Karpas-422 (cell line): Measurements from ENCODE around the gene KMT5B. TPM values are rescaled to one million over a fixed set of nuclear protein-coding genes. Genes with fewer than 3 reads are reported as not detected.

Experiments
- DNase-seq: peaks from one replicate; pipeline ENCODE4 v3.0.0-alpha.2; 2015
- H2AFZ ChIP-seq: fragments of 200-600 bp; sonication (generic); 2 replicates; pipeline ENCODE4 v1.6.1; 2014; ENCODE audit warnings: antibody characterized with exemption, low read length, mixed read lengths
- H3K27ac ChIP-seq: fragments of 200-600 bp; sonication (generic); 2 replicates; pipeline ENCODE4 v1.5.1; 2014; ENCODE audit warnings: mild to moderate bottlenecking, low read length, moderate library complexity
- H3K27me3 ChIP-seq: fragments of 200-600 bp; sonication (generic); 2 replicates; pipeline ENCODE4 v1.6.1; 2014; ENCODE audit warnings: low read length, mixed read lengths
- H3K36me3 ChIP-seq: fragments of 200-600 bp; sonication (generic); 2 replicates; pipeline ENCODE4 v1.6.1; 2014; ENCODE audit warnings: low read length, mixed read lengths; ENCODE audit not compliant: insufficient read depth
- H3K4me1 ChIP-seq: fragments of 200-600 bp; sonication (generic); 2 replicates; pipeline ENCODE4 v1.6.1; 2014; ENCODE audit warnings: mild to moderate bottlenecking, low read length, mixed read lengths
- H3K4me2 ChIP-seq: fragments of 200-600 bp; sonication (generic); 2 replicates; pipeline ENCODE4 v1.6.1; 2014; ENCODE audit warnings: low read length, low read depth, mild to moderate bottlenecking; ENCODE audit not compliant: poor library complexity, severe bottlenecking
- H3K4me3 ChIP-seq: fragments of 200-600 bp; sonication (generic); 2 replicates; pipeline ENCODE4 v1.5.1; 2014; ENCODE audit warnings: mild to moderate bottlenecking, antibody characterized with exemption, low read length, mixed read lengths
- H3K79me2 ChIP-seq: fragments of 200-600 bp; sonication (generic); 2 replicates; pipeline ENCODE4 v1.6.1; 2014; ENCODE audit warnings: mild to moderate bottlenecking, low read length, mixed read lengths
- H3K9ac ChIP-seq: fragments of 200-600 bp; sonication (generic); 2 replicates; pipeline ENCODE4 v1.6.0; 2014; ENCODE audit warnings: low read length
- H3K9me2 ChIP-seq: fragments of 200-600 bp; sonication (generic), shearing (Covaris generic); replicated peaks from 2 replicates; pipeline ENCODE4 v1.6.0; 2014; ENCODE audit warnings: mild to moderate bottlenecking, low read length, moderate library complexity; ENCODE audit not compliant: insufficient read depth
- H3K9me3 ChIP-seq: fragments of 300-700, 200-600 bp; sonication (generic); 2 replicates; pipeline ENCODE4 v1.6.1; 2014; ENCODE audit warnings: low read length, mixed read lengths
- H4K20me1 ChIP-seq: fragments of 200-600 bp; sonication (generic); 2 replicates; pipeline ENCODE4 v1.6.1; 2014; ENCODE audit warnings: mild to moderate bottlenecking, antibody characterized with exemption, low read length, low read depth; ENCODE audit not compliant: insufficient read depth
- total RNA-seq: library from RNA; depleted of rRNA; stranded (reverse); fragments of >200 nt; shearing (Covaris generic); gene quantifications from 2 replicates; pipeline ENCODE4 v1.2.3, GENCODE V29; 2014; ENCODE audit warnings: low replicate concordance

KMT5B gene
- total RNA-seq, 1 experiment from 2014 or later: 21.2 TPM

DNA sequence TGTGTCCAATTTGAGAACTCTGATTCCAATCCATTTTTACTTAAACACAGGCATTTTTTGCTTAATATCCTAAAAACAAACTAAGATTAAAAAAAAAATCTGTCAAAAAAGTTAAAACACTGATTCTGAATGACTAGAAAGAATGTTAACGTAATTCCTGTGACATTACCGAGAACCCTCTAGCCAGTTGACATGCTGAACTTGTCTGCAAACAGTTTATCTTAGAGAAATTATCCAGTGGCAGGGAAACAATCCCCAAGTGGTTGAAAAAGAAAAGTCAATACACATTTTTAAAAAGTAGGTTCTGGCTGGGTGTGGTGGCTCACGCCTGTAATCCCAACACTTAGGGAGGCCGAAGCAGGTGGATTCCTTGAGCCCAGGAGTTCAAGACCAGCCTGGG lies 11.6 kb downstream of the KMT5B start:
- Histone ChIP-seq H2AFZ (no peak overlapping the region), H3K4me3 (no peak overlapping the region), H4K20me1 (peaks cover 25% of the 10 kb centered on the region; the same call in 1 of the 2 replicates), H3K4me1 (peaks cover 19% of the 10 kb centered on the region), H3K9me3 (no peaks in the 10 kb centered on the region), H3K27me3 (no peaks in the 10 kb centered on the region), H3K4me2 (no peak overlapping the region), H3K79me2 (peaks cover 98% of the 10 kb centered on the region), H3K36me3 (no peaks in the 10 kb centered on the region), H3K9me2 (no peaks in the 10 kb centered on the region), H3K9ac (no peak overlapping the region), H3K27ac (no peak overlapping the region)
- DNase-seq: no peak

DNA sequence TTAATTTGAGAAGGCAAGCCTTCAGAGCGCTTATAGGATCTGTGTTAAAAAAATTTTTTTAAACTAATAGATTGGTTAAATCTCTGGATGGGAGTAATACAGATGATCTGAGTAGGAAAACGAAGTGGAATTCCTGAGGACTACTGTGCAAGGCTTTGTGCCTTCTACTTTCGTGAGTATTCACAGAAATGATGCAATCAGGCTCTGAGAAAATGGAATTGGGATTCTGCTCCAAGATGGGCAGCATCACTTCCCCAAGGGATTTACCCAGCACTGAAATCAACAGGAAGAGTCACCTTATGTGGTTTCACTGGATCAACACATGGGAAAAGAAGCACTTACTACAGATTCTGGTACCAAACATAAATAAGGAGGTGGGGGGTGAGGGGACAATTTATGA lies 12.5 kb downstream of the KMT5B start:
- H3K4me3 ChIP-seq: no peak overlapping the region
- no peak overlapping the region for H3K27ac ChIP-seq
- H3K4me1 ChIP-seq: peaks cover 22% of the 10 kb centered on the region
- DNase-seq: no peak
- no peaks in the 10 kb centered on the region for H3K36me3 ChIP-seq
- no peak overlapping the region for H2AFZ ChIP-seq
- H3K79me2 ChIP-seq: peaks cover 98% of the 10 kb centered on the region
- H3K9me2 ChIP-seq: no peaks in the 10 kb centered on the region
- H3K9ac ChIP-seq: no peak overlapping the region
- H3K4me2 ChIP-seq: no peak overlapping the region
- no peaks in the 10 kb centered on the region for H3K27me3 ChIP-seq
- peaks cover 21% of the 10 kb centered on the region; the same call in 1 of the 2 replicates for H4K20me1 ChIP-seq
- no peaks in the 10 kb centered on the region for H3K9me3 ChIP-seq

DNA sequence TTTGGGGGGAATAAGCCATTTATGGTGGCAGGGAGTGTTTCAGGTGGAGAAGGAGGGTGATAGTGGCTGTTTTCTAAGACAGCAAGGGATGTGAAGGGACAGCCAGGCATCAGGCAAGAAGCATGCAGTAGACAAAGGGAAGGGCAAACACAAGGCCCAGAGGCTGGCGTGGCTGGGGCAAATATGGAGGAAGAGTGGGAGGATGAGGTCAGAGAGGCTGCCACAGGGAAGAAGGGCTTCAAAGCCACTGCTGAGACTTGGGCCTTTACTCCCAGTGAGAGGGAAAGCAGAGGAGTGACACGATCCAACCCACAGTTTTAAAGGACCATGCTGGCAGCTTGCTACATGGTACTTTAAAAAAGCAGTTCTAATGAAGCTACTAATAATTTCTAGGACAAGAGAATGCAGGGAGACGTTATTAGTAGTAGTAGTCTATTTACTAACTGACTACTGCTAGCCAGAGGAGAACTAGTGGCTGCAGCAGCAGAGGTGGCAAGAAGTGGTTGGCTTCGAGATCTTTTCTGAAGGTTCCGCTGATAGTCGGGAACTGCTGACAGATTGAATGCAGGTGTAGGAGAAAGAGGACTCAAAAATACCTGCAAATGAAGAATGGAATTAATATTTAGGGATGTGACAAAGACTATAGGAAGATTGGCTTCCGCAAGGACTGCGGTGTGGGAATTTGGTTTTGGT lies 13.7 kb downstream of the KMT5B start:
- no peak for DNase-seq
- H3K27me3 ChIP-seq: no peaks in the 10 kb centered on the region
- no peaks in the 10 kb centered on the region for H3K36me3 ChIP-seq
- H3K9me3 ChIP-seq: no peaks in the 10 kb centered on the region
- no peak overlapping the region for H2AFZ ChIP-seq
- no peak overlapping the region for H3K27ac ChIP-seq
- no peak overlapping the region for H3K4me2 ChIP-seq
- H3K4me3 ChIP-seq: no peak overlapping the region
- no peaks in the 10 kb centered on the region for H3K9me2 ChIP-seq
- peaks cover 34% of the 10 kb centered on the region for H3K4me1 ChIP-seq
- peaks cover 98% of the 10 kb centered on the region for H3K79me2 ChIP-seq
- peaks cover 20% of the 10 kb centered on the region; the same call in 1 of the 2 replicates for H4K20me1 ChIP-seq
- no peak overlapping the region for H3K9ac ChIP-seq

DNA sequence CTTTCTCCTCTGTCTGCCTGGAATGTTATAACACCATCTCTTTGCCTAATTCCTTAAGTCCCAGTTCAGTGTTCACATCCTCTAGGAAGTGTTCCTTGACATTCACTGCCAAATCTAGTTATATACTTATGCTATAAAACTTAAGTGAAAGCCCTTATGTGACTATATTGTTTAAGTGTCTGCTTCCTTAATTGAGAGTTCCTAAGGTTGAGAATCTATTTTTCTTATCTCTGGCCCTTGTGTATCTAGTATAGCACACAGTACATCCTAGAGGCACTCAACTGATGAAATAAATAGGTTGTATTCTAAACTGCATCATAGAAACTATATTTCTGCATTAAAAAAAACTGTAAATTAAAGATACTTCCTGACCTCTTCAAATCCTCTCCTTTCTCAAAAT lies 16.9 kb downstream of the KMT5B start:
- Histone ChIP-seq H3K4me3 (no peak overlapping the region), H3K9me2 (no peaks in the 10 kb centered on the region), H3K79me2 (peaks cover 100% of the 10 kb centered on the region), H2AFZ (no peak overlapping the region), H3K9ac (peak overlapping the region; percentile 10; the same call in 1 of the 2 replicates), H3K27ac (peak overlapping the region; percentile 75), H3K4me2 (no peak overlapping the region), H3K4me1 (peaks cover 58% of the 10 kb centered on the region), H3K27me3 (no peaks in the 10 kb centered on the region), H3K9me3 (no peaks in the 10 kb centered on the region), H4K20me1 (peaks cover 8% of the 10 kb centered on the region; the same call in 1 of the 2 replicates), H3K36me3 (no peaks in the 10 kb centered on the region)
- DNase-seq: no peak

DNA sequence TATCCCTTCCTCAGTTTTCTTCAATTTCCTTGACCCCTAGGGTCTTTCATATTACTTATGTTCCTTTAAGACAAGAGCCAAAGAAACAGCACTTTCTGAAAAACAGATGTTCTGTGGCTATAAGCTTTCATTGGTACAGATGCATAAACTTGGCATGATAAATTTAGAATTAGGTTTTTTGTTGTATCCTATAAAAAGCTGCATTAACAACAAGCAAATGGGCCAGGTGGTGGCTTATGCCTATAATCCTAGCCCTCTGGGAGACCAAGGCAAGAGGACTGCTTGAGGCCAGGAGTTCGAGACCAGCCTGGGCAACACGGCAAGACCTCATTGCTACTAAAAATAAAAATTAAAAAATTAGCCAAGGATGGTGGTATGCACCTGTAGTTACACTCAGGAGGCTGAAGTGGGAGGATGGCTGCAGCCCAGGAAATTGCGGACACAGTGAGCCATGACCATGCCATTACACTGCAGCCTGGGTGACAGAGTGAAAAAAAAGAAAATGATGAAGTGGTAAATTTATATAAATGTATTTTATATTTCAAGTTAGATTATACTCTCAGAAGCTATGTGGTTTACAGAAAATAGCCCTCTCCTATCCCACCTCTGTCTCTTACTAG lies 18.3 kb downstream of the KMT5B start:
- peak; percentile 52 for DNase-seq
- Histone ChIP-seq H3K27me3 (no peaks in the 10 kb centered on the region), H3K9me3 (no peaks in the 10 kb centered on the region), H3K4me3 (no peak overlapping the region), H3K4me1 (peaks cover 58% of the 10 kb centered on the region), H3K27ac (peak overlapping the region; percentile 75), H3K4me2 (peak overlapping the region; percentile 14), H3K9ac (no peak overlapping the region), H3K36me3 (no peaks in the 10 kb centered on the region), H3K79me2 (peaks cover 99% of the 10 kb centered on the region), H4K20me1 (0 out of 2 replicates have a peak, but pooled peaks cover 8% of the 10 kb centered on the region), H2AFZ (no peak overlapping the region), H3K9me2 (no peaks in the 10 kb centered on the region)

DNA sequence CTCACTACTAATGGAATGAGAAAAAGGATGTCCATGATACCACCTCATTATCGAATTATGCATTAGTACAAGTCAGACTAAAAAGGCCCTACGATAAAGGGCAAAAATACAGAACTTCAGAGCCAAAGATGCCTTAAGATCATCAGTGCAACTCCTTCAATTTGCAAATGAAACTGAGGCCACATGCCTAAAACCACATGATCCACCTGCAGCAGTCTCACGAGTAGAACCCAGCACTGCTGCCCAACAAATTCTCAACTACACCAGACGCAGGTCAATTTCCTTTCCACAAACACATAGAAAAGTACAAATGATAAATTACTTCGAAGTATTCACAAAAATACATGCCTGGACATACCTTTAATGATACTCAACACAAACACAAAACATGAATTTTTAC lies 20.1 kb downstream of the KMT5B start:
- Histone ChIP-seq H4K20me1 (no peaks in the 10 kb centered on the region), H3K27me3 (no peaks in the 10 kb centered on the region), H3K4me2 (peak overlapping the region; percentile 48), H3K9ac (peak overlapping the region; percentile 37), H3K9me3 (no peaks in the 10 kb centered on the region), H3K9me2 (no peaks in the 10 kb centered on the region), H3K79me2 (peaks cover 95% of the 10 kb centered on the region), H2AFZ (no peak overlapping the region), H3K27ac (peak overlapping the region; percentile 75), H3K4me3 (no peak overlapping the region), H3K4me1 (peaks cover 47% of the 10 kb centered on the region), H3K36me3 (peaks cover 9% of the 10 kb centered on the region; the same call in 1 of the 2 replicates)
- peak; percentile 53 for DNase-seq

DNA sequence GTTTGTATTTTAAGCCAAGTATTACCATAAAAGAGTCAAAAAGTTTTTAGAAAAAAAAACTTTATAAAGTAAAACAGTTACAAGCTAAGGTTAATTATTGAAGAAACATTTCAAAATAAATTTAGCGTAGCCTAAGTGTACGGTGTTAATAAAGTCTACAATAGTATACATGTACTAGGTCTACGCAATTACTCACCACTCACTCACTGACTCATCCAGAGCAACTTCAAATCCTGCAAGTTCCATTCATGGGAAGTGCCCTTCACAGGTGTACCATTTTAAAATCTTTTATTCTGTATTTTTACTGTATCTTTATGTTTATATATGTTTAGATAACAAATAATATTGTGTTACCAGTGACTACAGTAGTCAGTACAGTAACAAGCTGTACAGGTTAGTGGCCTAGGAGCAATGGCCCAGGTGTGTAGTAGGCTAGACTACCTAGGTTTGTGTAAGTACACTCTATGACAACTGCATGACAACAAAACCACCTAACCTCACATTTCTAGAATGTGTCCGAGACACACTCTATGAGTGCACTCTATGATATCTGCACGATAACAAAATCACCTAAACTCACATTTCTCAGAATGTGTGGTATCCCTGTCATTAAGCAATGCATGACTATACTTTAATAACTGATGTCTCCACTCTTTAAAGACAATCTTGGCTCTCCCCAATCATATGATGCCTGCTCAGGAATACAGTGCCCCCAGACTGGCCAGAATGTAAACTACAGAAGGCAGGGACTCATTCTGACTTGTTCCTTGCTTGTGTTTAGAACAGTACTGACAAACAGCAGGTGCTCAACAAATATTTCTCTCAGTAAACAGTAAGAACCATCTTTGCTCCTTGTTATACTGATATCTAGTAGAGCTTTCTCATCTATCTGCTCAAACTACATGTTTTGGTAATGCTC lies 21.2 kb downstream of the KMT5B start:
- Histone ChIP-seq H2AFZ (no peak overlapping the region), H3K9me2 (no peaks in the 10 kb centered on the region), H3K9me3 (no peaks in the 10 kb centered on the region), H3K79me2 (peaks cover 93% of the 10 kb centered on the region), H3K9ac (no peak overlapping the region), H3K27ac (peak overlapping the region; percentile 75), H3K36me3 (peaks cover 9% of the 10 kb centered on the region; the same call in 1 of the 2 replicates), H4K20me1 (no peaks in the 10 kb centered on the region), H3K27me3 (no peaks in the 10 kb centered on the region), H3K4me1 (peaks cover 47% of the 10 kb centered on the region), H3K4me2 (no peak overlapping the region), H3K4me3 (no peak overlapping the region)
- no peak for DNase-seq

DNA sequence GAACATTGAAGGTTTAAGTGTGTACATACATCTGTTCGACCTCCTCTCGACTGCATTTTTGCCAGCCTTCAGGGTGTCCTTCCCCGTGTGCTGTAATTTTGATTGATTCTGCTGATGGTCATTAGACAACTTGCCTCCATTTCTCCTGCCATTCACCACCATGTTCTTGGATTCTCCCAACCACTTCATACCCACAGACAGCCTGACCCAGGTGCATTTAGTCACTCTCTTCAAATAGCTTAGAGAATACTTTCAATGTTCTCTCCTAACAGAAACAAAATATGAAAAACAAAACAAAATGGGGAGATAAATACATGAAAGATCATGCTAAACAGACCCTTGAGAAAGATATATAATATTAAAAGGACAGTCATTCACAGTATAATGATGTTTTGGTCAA lies 23.2 kb downstream of the KMT5B start:
- DNase-seq: no peak
- no peak overlapping the region for H2AFZ ChIP-seq
- no peak overlapping the region for H3K9ac ChIP-seq
- H4K20me1 ChIP-seq: no peaks in the 10 kb centered on the region
- H3K4me3 ChIP-seq: no peak overlapping the region
- no peak overlapping the region for H3K4me2 ChIP-seq
- no peaks in the 10 kb centered on the region for H3K27me3 ChIP-seq
- H3K79me2 ChIP-seq: peaks cover 75% of the 10 kb centered on the region
- H3K9me2 ChIP-seq: no peaks in the 10 kb centered on the region
- H3K9me3 ChIP-seq: no peaks in the 10 kb centered on the region
- no peak overlapping the region for H3K27ac ChIP-seq
- H3K36me3 ChIP-seq: peaks cover 11% of the 10 kb centered on the region; the same call in 1 of the 2 replicates
- H3K4me1 ChIP-seq: peaks cover 29% of the 10 kb centered on the region
